GM18520 (cell line): Measurements from ENCODE around the gene CPLANE1.
"Not testable (repeated sequence)": the region's sequence is repeated elsewhere in the genome, so short reads cannot be mapped to it uniquely, and the experiment has no call there.

ENCODE experiments used
- ATAC-seq: cut with Tn5 transposase; IDR thresholded peaks from one replicate; pipeline ENCODE4 v1.9.1; 2021; ENCODE audit not compliant: unreplicated experiment

The CPLANE1 gene

DNA sequence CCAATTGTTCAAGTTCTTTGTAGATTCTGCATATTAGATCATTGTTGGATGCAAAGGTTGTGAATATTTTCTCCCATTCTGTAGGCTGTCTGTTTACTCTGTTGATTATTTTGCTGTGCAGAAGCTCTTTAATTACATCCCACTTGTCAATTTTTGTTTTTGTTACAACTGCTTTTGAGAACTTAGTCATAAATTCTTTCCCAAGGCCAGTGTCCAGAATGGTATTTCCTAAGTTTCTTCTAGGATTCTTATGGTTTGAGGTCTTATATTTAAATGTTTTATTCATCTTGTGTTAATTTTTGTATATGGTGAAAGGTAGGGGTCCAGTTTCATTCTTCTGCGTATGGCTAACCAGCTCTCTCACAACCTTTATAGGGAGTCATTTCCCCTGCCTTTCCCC is 116.5 kb downstream of the CPLANE1 start:
- ATAC-seq = no peak

DNA sequence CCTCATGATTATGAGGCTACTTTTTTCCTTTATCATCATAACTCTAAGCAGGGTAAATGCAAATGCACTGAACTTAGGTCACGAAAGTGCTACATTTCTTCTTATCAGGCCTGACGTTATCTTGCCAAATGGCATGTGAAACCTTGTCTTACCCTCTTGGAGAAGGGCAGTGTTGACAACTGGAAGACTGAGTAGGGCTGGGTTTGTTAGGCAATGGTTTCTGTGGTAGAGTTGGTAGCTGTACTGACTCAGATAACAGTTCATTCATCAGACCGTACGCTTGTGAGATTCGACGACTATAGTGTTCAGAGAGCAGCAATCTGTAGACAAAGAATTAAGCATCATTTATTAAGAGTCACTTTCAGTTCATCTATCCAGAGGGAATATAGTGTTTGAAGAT is 127.7 kb downstream of the CPLANE1 start:
- ATAC-seq = no peak

DNA sequence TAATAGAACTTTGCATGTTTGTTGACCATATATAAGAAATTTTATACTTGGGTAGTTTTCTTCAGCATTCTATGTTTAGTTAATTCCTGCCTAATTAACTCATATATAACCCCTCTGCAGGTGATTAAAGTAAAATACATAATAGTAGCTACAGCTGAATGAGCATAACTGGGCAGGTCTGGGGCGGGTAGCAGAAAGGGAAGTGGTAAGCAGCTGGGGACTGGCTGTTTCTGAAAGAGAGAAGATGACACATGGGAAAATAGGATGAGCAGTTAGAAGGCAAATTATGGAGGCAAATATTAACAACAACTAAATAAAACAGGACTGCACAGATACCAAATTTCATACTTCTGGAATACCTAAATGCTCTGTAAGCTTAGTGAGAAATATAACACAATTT is 128.1 kb downstream of the CPLANE1 start:
- no peak for ATAC-seq

DNA sequence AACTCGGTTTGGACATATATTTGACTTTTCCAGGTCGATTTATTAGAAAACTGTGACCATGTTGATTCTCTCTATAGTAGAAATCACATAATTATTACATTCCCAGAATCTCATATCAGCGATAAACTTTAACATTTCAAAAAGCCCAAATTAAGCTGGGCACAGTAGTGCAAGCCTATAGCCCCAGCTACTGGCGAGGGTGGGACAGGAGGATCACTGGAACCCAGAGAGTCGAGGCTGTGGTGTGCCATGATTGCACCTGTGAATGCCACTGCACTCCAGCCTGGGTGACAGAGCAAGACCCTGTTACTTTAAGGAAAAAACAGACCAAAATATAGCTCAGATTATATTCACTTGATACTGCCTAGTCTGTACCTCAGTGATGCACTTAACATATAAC is 128.9 kb downstream of the CPLANE1 start:
- no peak for ATAC-seq

DNA sequence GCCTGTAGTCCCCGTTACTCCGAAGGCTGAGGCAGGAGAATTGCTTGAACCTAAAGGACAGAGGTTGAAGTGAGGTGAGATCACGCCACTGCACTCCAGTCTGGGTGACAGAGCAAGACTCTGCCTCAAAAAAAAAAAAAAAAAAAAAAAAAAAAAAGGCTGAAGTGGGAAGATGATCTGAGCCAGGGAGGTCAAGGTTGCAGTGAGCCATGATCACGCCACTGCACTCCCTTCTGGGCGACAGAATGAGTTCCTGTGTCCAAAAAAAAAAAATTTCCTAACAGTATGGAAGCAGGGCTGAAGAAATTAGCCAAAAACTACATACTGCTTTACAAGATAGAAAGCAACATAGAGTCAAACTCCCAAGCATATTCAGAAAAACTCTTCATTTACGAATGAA is 132.8 kb downstream of the CPLANE1 start:
- no peak for ATAC-seq

DNA sequence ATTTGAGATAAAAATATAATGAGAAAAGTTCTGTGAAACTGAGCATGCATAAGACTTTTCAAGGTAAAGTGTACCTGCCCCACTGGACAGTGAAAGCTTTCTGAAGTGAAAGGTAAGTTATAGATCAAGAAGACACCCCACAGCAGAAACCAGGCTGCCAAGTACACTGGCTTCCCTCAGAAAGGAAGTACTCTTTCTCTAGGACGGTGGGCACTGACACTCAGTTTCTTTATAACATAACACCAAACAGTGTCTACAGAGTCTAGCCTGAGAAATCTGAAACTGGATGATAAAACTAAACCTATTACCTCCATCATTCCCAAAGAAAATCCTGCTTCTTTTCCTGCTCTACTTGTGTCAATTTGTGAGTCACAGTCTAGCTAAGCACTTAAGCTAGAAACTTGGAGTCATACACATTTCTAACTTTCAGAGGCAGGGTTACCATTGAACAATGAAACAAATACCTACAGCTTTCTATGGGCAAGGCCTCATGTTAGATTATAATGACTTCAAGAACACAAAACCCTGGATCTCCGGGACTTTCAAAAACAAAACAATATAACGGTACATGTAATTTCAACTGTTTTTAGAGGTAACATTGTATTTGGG is 136.7 kb downstream of the CPLANE1 start:
- peak; percentile 8 for ATAC-seq

DNA sequence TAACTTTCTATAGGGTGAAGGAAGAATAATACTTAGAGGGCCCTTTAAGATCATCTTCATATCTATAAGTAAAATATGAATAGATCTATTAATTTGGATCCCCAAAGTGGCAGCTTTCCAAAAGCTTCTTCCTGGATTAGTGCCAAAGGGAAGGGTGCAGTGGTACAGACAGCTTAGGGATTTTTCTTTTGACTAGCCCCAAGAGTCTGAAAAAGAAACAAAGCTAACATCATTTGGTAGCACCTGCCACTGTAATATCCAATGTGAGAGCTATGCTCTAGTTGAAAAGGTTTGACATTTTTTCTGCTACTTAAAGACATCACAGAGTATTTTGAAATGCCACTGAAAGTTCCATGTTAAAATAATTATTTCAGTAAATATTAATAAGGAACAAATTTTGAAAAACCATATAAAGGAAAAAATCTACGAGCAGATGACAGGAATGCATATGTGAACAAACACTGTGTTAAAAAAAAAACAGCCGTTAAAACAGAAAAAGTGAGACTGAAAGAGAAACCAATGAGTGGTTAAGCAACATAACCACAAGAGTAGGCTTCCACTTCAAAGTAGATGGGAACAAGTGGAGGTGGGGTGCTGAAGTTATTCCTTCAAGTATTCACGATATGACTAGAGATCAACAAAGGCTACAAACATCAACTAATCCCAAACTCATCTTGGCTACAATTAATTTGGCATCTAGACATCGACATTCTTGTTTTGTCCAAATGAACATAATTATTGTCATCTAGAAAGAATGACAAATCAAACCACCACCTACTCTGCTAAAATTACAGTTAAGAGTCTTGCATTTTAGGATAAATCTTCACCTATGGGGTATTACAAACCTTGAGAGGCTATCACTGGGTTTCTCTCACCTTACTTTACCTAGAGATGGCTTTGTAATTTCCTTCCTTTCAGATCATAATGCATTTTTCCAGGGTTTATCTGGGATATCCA is 137.5 kb downstream of the CPLANE1 start:
- peak; percentile 89 for ATAC-seq

DNA sequence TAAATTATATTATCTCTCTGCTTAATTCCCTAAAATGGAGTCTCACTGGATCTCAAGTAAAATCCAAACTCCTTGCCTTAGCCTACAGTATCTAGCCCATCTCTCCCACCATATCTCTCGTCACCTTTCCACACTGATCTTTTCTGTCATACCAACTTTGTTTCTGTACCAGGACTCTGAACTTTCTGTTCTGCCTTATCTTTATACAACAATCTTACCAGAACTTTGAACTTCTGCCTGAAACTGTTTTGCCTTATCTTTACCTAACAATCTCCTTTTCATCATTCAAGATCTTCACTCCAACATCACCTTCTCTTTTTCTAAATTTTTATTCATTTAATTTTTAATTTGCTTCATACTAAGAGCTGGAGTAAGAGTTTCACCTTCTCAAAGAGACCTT is 139.0 kb downstream of the CPLANE1 start:
- ATAC-seq = no peak

DNA sequence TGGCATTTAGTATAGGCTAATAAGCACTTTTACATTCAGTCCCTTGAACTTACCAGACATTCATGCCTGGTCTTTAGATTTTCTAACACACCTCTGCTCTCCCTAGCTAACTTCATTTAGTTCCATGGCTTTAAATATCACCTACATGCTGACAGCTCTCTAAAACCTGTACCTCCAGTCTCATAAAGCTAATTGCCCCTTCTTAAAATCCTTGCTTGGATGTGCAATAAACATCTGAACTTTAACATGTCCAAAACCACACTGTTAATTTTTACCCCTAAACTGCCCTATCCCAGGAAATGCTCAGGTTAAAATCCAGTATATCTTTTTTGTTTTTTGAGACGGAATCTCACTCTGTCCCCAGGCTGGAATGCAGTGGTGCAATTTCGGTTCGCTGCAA is 139.8 kb downstream of the CPLANE1 start:
- ATAC-seq = no peak

DNA sequence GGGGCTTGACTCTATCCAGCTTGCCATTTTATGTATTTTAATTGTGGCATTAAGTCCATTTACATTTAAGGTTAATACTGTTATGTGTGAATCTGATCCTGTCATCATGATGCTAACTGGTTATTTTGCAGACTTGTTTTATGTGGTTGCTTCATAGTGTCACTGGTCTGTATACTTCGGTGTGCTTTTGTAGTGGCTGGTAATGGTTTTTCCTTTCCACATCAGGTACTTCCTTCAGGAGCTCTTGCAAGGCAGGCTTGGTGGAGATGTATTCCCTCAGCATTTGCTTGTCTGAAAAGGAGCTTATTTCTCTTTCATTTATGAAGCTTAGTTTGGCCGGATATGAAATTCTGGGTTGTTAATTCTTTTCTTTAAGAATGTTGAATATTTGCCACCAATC is 145.9 kb downstream of the CPLANE1 start:
- no peak for ATAC-seq

DNA sequence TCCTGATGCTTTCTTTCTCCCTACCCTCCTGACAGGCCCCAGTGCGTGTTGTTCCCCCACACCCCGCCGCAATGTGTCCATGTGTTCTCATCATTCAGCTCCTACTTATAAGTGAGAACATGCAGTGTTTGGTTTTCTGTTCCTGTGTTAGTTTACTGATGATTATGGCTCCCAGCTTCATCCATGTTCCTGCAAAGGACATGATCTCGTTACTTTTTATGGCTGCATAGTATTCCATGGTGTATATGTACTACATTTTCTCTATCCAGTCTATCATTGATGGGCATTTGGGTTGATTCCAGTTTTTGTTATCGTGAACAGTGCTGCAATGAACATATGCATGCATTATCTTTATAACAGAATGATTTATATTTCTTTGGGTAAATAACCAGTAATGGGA is 149.9 kb downstream of the CPLANE1 start:
- ATAC-seq = not testable (repeated sequence)

DNA sequence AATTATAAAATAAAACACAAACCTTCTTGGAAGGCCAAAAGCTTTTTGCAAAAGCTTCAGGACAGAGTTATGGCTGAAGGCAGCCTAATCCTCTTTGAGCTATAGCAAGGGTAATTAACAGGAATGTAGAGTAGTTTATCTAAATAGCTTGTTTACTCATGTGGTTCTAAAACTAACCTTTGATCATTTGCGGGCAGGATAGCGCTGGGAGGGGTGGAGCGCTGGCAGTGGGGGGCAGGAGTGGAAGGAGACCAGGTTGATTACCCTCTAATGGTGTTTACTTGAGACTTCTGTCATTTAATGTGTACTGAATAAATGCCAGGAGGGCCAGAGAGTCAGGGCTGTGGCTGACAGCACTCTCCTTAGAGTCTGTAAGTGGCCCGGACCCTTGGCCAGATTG is 155.4 kb downstream of the CPLANE1 start:
- ATAC-seq = not testable (repeated sequence)

DNA sequence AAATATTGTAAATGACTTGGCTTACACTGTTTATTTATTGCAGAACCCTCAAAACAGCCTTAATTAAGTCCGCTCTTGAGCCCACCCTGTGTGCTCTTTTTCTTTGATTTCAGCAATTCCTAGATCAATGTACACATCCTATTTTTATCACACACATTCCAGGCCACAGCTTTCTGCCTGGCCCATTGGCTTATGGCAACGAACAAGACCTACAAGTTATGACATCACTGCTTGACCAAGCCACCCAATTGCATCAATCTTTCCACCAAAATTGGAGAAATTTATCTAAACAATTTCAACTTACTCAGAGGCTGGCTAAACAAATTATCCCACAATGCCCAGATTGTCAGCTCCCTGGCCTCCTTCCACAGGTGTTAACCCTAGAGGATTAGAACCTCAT is 158.4 kb downstream of the CPLANE1 start:
- ATAC-seq = no peak

DNA sequence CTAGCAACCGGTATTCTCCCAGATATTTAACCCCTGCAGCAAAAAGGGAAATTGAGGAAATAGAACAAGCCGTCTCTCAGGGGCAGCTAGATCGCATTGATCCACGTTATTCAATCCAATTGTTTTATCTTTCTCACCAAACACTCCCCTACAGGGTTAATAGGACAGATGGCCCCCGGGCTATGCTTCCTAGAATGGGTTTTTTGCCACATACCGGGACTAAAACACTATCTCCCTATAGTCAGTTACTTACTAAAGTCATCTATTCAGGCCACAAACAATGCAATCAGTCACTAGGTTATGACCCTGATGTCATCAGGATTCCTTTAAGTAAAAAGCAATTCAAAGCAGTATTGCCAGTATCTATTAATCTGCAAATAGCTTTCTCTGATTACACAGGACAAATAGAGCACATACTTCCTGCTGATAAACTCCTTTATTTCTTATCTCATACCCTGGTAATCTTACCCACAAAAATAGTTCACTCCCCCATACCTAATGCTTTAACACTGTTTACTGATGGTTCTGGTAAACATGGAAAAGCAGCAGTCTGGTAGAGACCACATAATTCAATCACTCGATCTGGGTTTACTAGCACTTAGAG is 159.0 kb downstream of the CPLANE1 start:
- ATAC-seq = no peak

DNA sequence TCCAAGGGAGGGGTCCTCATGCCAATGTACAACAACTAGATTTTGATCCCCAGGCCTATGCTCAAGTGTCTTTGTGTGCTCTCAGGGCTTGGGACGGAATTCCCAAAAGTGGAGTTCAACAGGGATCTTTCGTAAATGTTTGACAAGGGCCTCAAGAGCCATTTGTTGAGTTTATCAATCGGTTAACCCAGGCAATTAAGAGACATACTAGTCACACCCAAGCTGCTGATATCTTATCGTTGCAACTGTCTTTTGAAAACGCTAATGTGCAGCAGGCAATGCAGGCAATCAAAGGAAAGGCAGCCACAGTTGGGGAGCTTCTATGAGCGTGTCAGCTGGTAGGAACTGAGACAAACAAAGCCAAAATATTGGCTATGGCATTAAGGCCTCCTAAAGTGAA is 161.2 kb downstream of the CPLANE1 start:
- no peak for ATAC-seq

DNA sequence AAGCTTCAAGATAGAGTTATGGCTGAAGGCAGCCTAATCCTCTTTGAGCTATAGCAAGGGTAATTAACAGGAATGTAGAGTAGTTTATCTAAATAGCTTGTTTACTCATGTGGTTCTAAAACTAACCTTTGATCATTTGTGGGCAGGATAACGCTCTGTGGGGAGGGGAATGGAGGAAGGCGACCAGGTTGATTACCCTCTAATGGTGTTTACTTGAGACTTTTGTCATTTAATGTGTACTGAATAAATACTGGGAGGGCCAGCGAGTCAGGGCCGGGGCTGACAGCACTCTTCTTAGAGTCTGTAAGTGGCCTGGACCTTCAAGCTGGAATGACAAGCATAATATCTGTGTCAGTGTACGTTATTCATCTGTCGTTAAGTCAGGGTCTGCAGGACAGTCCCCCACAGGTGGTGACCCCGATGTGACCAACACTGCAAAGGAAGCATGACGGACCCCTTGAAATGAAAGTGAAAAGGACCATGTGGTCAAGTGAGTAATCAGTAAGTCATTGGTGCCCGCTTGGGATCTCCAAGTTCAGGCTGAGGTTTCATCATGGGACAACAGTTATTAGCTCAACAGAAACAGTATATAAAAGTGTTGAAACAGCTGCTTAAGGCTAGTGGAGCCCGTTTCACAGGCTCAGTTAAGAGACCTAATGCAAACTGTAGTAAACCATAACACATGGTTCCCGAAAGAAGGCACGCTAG is 162.6 kb downstream of the CPLANE1 start:
- ATAC-seq = no peak

DNA sequence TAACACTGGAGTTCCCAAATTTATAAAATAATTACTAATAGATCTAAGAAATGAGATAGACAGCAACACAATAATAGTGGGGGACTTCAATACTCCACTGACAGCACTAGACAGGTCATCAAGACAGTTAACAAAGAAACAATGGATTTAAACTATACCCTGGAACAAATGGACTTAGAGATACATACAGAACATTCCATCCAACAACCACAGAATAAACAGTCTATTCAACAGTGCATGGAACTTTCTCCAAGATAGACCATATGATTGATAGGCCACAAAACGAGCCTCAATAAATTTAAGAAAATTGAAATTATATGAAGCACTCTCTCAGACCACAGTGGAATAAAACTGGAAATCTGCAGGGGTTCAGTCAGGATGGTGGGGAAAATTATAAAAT is 163.2 kb downstream of the CPLANE1 start:
- not testable (repeated sequence) for ATAC-seq

DNA sequence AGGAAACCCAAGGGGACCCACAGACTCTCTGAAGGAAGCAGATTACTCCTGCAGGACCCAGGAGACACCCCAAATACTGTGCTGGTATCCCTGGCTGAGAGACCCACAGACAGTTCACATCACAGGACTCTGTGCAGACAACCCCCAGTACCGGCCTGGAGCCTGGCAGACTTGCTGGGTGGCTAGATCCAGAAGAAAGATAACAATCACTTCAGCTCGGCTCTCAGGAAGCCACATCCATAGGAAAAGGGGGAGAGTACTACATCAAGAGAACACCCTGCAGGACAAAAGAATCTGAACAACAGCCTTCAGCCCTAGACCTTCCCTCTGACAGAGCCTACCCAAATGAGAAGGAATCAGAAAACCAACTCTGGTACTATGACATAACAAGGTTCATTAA is 166.2 kb downstream of the CPLANE1 start:
- not testable (repeated sequence) for ATAC-seq

DNA sequence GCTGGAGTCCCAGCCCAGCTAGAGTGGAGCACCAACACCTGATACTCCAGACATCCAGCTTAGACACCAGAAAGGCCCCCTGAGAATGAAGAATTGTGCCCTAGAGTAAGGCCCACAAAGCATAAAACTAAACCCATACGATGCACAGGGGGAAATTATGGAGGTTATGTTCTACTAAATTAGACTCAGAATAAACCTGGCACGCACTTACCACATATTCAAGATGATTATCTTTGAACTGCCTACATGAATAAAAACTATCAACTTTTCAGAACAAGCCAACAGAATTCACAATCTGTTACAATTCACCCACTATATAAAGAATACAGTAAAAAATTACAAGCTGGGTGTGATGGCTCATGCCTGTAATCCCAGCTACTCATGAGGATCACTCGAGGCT is 168.5 kb downstream of the CPLANE1 start:
- ATAC-seq = no peak

DNA sequence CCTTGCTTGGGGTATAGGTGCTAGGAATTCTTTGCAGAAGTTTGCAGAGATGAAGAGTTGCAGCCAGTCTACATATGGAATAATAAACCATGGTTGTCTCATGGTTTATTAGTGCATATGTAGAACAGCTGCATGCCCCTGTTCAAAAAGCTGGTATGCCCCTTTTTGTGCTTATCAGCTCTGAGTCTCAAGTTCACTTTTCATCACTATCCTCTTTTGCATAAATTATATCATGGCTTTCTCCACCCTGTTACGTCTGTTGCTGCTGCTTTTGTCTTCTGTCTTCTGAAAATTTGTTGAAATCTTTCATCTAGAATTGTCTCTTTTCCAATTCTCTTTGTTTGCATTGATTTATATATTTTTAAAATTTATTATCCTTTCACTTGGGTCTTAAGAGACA is 172.0 kb downstream of the CPLANE1 start:
- no peak for ATAC-seq

DNA sequence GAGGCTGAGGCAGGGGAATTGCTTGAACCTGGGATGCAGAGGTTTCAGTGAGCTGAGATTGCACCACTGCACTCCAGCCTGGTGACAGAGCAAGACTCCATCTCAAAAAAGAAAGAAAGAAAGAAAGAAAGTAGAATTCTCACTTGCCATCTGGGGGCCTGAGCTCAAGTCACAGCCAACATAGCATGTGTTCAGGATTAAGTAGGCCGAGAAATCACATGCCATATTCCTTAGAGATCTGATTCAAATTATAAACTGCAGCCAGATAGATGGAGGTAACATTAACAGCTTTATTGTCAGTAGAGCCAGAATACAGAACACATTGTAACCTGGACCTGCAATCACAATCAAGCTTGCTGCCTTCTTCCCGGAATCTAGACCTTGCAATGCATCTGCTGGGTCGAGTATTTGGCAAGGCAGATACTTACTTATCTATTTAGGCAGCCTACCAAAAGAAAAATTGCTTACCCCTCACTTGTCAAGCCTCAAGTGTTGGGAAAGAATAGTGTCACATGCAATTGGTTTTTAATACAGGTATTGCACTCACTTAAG is 173.7 kb downstream of the CPLANE1 start:
- no peak for ATAC-seq
